GM19023 (cell line): ENCODE results near the gene SF3B1.
"Not testable (repeated sequence)": the region's sequence is repeated elsewhere in the genome, so short reads cannot be mapped to it uniquely, and the experiment has no call there.

Experiments
- ATAC-seq: cut with Tn5 transposase; IDR thresholded peaks from one replicate; pipeline ENCODE4 v1.9.1; 2021; ENCODE audit warnings: mild to moderate bottlenecking, moderate library complexity; ENCODE audit not compliant: unreplicated experiment

Gene SF3B1

DNA sequence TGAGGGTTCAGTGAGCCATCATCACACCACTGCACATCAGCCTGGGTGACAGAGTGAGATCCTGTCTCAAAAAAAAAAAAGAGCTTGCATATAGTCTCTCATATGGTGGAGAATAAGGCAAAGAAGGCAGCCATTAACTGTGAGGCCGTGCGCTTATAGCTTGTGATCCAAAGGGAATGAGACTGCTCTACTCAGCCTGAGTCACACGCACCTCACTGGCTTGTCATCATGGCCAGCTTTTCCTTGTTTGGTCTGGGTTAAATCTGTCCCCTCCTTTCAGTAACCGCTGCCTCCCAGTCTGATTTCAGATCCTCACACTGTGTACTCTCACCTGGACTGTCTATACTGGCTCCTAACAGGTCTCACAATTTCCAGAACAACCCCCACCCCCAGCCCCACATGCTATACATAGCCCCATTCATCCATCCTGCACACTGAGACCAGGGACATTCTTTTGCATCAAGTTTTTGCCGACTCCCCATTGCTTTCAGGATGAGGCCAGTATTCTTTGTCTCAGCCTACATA is 88.9 kb downstream of the SF3B1 start:
- no peak for ATAC-seq

DNA sequence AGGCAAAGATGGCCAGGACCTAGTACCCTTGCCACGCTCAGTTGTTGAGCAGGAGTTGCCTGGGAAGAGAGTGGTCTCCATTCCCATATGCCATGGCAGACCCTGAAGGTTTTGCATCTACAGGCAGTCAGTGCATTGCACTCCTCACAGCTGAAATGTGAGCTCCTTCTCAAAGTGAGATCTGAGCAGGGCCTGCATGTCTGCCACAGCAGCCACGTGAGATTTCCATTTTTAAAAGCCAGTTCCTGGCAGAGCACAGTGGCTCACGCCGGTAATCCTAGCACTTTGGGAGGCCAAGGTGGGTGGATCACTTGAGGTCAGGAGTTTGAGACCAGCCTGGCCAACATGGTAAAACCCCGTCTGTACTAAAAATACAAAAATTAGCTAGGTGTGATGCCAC is 90.9 kb downstream of the SF3B1 start:
- not testable (repeated sequence) for ATAC-seq

- ATAC-seq, result no peak
Measured at GRCh38 chr2:197340591-197340990, 94.2 kb downstream of the SF3B1 start.
